Prostate gland (tissue), 2 donors: Measurements from ENCODE around the gene DHX8. TPM values are rescaled to one million over a fixed set of nuclear protein-coding genes. Genes with fewer than 3 reads are reported as not detected.

Experiments
- DNase-seq: peaks from one replicate; pipeline ENCODE4 v3.0.0-alpha.2; 2019; ENCODE audit warnings: low spot score
- H3K27ac ChIP-seq, 2 donors: fragments of 200-600 bp; sonication (generic); 2 replicates each; pipeline ENCODE4 v1.5.1; 2017 to 2019
- H3K27me3 ChIP-seq: fragments of 200-600 bp; sonication (generic); replicated peaks from 2 replicates; pipeline ENCODE4 v1.5.1; 2019; ENCODE audit not compliant: insufficient read depth
- H3K36me3 ChIP-seq, 2 donors: fragments of 200-600 bp; sonication (generic); 1 replicate in 1 of 2; 2 replicates in 1 of 2; pipeline versions ENCODE4 v1.5.1 to v1.8.1; 2017 to 2019
- H3K4me1 ChIP-seq: fragments of 200-600 bp; sonication (generic); replicated peaks from 2 replicates; pipeline ENCODE4 v1.5.1; 2019
- H3K4me3 ChIP-seq, 2 donors: fragments of 200-600 bp; sonication (generic); 2 replicates each; pipeline ENCODE4 v1.5.1; 2017 to 2019
- H3K9me3 ChIP-seq: fragments of 200-600 bp; sonication (generic); 2 replicates; pipeline ENCODE4 v1.5.1; 2017
- CTCF ChIP-seq, 4 experiments: fragments of 200-600 bp in 2 of 4; fragments of 450-650 bp in 2 of 4; sonication (generic) in 2 of 4; IDR thresholded peaks; 1 replicate in 3 of 4; 2 replicates in 1 of 4; pipeline ENCODE4 v1.5.1; 2016 to 2019; ENCODE audit warnings: antibody characterized with exemption in 4 of 4, mild to moderate bottlenecking in 2 of 4, moderate library complexity in 2 of 4
- POLR2A ChIP-seq: fragments of 450-650 bp; IDR thresholded peaks from one replicate; pipeline ENCODE4 v1.6.1; 2016; ENCODE audit warnings: antibody characterized with exemption, mild to moderate bottlenecking
- POLR2AphosphoS5 ChIP-seq: sonication (generic); formaldehyde crosslinking; IDR thresholded peaks from one replicate; pipeline ENCODE4 v1.6.1; 2017; ENCODE audit warnings: antibody characterized with exemption
- WGBS: methylation state at CpG from one replicate; pipeline ENCODE4 v1.1.5; 2018; 5-methylcytosine and 5-hydroxymethylcytosine counted together
- intact Hi-C: fragments of 100-400 bp; cut with DNase I; formaldehyde crosslinking; loops from one replicate; pipeline ENCODE4 v1.14.2; 2022
- total RNA-seq, 2 donors: library from RNA; depleted of rRNA; stranded (reverse); fragments of >200 nt; gene quantifications; one replicate each; pipeline ENCODE4 v1.1.0, GENCODE V29; 2016

DHX8 gene
- total RNA-seq, 2 donors from 2014 or later: 35.7 to 52.9 TPM

- no peak overlapping the region for H3K4me3 ChIP-seq
- H3K4me1 ChIP-seq: peaks cover 6% of the 10 kb centered on the region
- no peaks in the 10 kb centered on the region for H3K36me3 ChIP-seq
- H3K27me3 ChIP-seq: peaks cover 2% of the 10 kb centered on the region
- no peak for TF ChIP-seq POLR2AphosphoS5
- 53% methylated on average over 4 of the region's 4 CpGs for WGBS
- no peaks in the 10 kb centered on the region for H3K9me3 ChIP-seq
- DNase-seq: no peak
- intact Hi-C loops: no loop called here
- H3K27ac ChIP-seq: no peak overlapping the region
These were observed 59.5 kb downstream of the DHX8 start for GRCh38 chr17:43543300-43543699.

DNA sequence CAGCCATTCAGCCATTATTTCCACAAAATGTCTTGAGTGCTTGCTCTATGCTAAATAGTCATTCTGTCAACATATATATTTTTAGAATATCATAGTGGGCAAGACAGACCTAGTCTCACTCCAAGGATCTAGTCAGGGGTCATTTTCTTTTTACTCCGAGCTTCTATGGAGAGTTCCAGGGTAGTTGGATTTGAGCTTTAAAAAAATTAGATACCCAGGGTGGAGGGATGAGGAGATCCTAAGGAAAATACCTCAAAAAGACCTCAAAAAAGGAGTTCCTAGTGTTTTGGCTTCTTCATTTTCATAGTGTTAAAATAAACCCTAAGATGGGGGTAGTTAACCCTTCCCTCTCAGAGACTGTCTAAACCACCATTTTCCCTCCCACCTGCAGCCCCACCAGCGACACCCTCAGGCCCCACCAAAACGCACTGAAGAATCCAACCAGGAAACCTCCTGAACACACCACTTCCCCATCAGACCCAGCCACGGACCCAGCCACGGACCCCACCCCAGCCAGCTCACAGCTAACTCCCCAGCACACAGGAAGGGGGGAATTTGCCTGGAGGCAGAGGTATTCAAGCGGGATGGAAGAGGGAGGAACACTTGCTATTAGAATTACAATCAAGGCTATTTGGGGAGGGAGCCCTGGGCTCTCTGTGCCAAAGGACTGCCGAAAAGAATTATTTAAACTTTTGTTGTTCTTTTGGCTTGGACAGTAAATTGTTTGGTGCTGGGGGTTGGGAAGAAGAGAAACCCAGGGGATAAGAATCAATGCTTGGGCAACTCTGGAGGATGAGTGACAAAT, 60.2 kb downstream of the DHX8 start:
- no peak for DNase-seq
- Histone ChIP-seq H3K27ac (no peak overlapping the region), H3K36me3 (no peaks in the 10 kb centered on the region), H3K4me3 (no peak overlapping the region), H3K9me3 (no peaks in the 10 kb centered on the region), H3K27me3 (peaks cover 2% of the 10 kb centered on the region), H3K4me1 (peaks cover 6% of the 10 kb centered on the region)
- intact Hi-C loops: no loop called here
- no peak for TF ChIP-seq POLR2AphosphoS5
- no peak for TF ChIP-seq POLR2A
- no peak for TF ChIP-seq CTCF (IDR thresholded peaks at IDR 0.05)
- 34% methylated on average over 7 of the region's 7 CpGs for WGBS

DNA sequence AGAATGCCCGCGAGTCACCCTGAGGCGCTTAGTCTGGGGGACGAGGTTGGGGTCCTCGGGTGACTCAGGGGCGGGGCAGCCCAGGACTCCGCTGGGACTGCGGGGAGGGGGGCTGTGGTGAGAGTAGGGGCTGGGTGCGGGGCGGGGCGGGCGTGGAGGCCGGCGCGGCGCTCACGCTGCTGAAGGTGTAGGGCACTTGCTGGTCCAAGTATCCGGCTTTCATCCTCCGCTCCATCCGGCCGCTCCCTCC, 61.5 kb downstream of the DHX8 start:
- Histone ChIP-seq H3K4me1 (peaks cover 6% of the 10 kb centered on the region), H3K27me3 (peaks cover 2% of the 10 kb centered on the region), H3K4me3 (peak overlapping the region; percentile 33 to 34), H3K27ac (peak overlapping the region in 1 of 2 donors; percentile 22), H3K9me3 (no peaks in the 10 kb centered on the region), H3K36me3 (no peaks in the 10 kb centered on the region)
- peak; percentile 13 for DNase-seq
- WGBS: 0% methylated on average over 15 of the region's 21 CpGs
- intact Hi-C loops: no loop called here
- TF ChIP-seq POLR2A: no peak
- TF ChIP-seq POLR2AphosphoS5: no peak
- TF ChIP-seq CTCF (IDR thresholded peaks at IDR 0.05): no peak

DNA sequence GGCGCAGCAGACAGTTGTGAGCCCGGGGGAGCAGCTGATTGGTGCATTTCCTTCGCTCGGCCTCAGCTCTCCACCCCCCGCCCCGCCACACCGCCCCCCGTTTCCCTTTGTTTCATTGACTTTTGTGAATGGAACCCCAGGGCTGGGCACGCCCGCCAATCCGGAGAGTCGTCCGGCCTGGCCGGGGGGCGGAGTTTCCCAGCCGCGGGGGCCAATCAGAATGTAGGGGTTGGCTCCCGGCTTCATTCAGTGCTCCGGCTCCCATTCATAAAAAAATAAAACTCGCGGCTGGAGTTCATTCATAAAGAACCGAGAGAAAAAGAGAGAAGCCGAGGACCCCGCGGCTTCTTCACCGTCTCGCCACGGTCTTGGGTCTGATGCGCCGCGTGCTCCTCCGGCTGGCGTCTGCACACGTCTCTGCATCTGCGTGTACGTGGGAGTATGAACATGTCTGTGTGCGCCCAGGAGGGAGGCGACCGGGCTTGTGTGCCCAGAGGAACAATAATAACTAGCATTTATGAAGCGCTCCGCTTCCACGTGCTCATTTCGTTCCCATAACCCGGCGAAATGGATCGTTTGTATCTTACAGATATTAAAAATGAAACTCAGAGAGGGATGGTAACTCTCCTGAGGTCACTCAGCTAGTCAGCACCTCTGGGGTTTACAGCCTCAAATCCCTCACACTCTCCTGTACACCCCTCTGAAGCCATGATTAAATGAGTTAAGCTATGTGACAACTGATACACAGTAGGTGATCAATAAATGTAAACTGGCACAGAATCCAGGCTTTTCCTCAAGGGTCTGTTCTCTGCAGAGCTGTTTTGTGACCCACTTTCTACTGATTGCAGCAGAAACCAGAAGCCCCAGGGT, 62.8 kb downstream of the DHX8 start, which contains the start of gene ETV4:
Gene ETV4 (minus strand): TSS at position 22 of the 870 bp plus-strand sequence. CDS start 723 bp downstream, outside the sequence.
- Histone ChIP-seq H3K27ac (peak within 1 kb of the TSS in 1 of 2 donors; percentile 22), H3K4me1 (peaks cover 6% of the 10 kb centered on the region), H3K36me3 (no peaks in the 10 kb centered on the region), H3K4me3 (peak within 1 kb of the TSS; percentile 33 to 34), H3K9me3 (no peaks in the 10 kb centered on the region), H3K27me3 (peaks cover 2% of the 10 kb centered on the region)
- peak; percentile 89 for DNase-seq
- TF ChIP-seq POLR2AphosphoS5 (peak; percentile 73), CTCF (IDR thresholded peaks at IDR 0.05) (no peak)
- WGBS: under 1% methylated on average over 46 of the region's 46 CpGs
- intact Hi-C loops: no loop called here

GRCh38 chr17:43547189-43547550, 63.4 kb downstream of the DHX8 start:
- H3K4me1 ChIP-seq: peaks cover 6% of the 10 kb centered on the region
- 68% methylated on average over 2 of the region's 2 CpGs for WGBS

More at GRCh38 chr17:43547189-43547550, 63.4 kb downstream of the DHX8 start:
- H3K4me3 ChIP-seq: no peak overlapping the region
- DNase-seq: no peak
- intact Hi-C loops: no loop called here
- peaks cover 2% of the 10 kb centered on the region for H3K27me3 ChIP-seq
- H3K27ac ChIP-seq: no peak overlapping the region
- H3K36me3 ChIP-seq: no peaks in the 10 kb centered on the region
- H3K9me3 ChIP-seq: no peaks in the 10 kb centered on the region
- TF ChIP-seq CTCF (IDR thresholded peaks at IDR 0.05): no peak
- TF ChIP-seq POLR2A: no peak
- no peak for TF ChIP-seq POLR2AphosphoS5
